Measurements from ENCODE around the gene LRIG3.

- TF ChIP-seq CTCF (IDR thresholded peaks at IDR 0.05; ENCODE audit: insufficient read depth, low read length) (no peak), POLR2AphosphoS5 (IDR thresholded peaks at IDR 0.05; ENCODE audit: low read depth) (no peak), REST (IDR thresholded peaks at IDR 0.05; ENCODE audit: insufficient replicate concordance, low read depth) (no peak)
Measured at GRCh38 chr12:58919231-58920101, 838 bp downstream of the LRIG3 start.
